ENCODE results near the gene TCL1A. TPM values are rescaled to one million over a fixed set of nuclear protein-coding genes. Genes with fewer than 3 reads are reported as not detected.

Gene TCL1A
- total RNA-seq, 1 experiment from 2014 or later = not detected

DNA sequence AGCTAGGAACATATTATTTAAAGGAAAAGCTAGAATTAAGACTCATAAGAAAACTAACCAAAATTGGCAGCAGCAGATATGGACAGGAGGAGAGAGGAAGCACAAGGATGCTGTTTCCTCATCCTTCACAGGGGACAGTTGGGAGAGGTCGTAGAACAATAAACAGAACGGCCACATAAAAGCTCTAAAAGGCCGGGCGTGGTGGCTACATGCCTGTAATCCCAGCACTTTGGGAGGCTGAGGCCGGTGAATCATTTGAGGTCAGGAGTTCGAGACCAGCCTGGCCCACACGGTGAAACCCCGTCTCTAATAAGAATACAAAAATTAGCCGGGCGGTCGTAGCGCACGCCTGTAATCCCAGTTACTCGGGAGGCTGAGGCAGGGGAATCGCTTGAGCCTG, 17.2 kb downstream of the TCL1A start:
- Histone ChIP-seq H3K27ac (no peak overlapping the region), H3K36me3 (no peaks in the 10 kb centered on the region), H3K27me3 (0 out of 2 replicates have a peak, but pooled peaks cover 3% of the 10 kb centered on the region), H3K4me3 (no peak overlapping the region), H3K4me1 (no peaks in the 10 kb centered on the region), H3K9me3 (replicated peaks) (no peaks in the 10 kb centered on the region)
- DNase-seq = no peak

DNA sequence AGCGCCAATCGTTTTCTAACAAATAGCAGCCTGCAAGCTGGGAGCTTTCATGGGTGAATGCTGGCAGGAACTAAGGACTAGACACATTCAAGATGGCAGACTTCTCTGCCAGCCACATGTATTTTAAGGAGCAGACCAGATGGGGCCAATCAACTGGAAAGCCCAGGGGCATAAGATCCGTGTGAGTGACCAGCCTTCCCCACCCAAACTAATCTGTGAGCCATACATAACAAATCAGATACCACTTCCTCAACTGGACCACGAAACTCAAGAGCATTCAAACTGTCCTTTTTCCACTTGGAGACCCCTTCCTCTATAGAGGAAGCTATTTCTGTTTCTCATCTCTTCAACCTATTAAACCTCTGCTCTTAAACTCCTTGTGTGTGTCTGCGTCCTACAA, 18.0 kb downstream of the TCL1A start:
- Histone ChIP-seq H3K4me1 (no peaks in the 10 kb centered on the region), H3K4me3 (no peak overlapping the region), H3K27ac (no peak overlapping the region), H3K36me3 (no peaks in the 10 kb centered on the region), H3K27me3 (0 out of 2 replicates have a peak, but pooled peaks cover 3% of the 10 kb centered on the region), H3K9me3 (replicated peaks) (no peaks in the 10 kb centered on the region)
- no peak for DNase-seq

DNA sequence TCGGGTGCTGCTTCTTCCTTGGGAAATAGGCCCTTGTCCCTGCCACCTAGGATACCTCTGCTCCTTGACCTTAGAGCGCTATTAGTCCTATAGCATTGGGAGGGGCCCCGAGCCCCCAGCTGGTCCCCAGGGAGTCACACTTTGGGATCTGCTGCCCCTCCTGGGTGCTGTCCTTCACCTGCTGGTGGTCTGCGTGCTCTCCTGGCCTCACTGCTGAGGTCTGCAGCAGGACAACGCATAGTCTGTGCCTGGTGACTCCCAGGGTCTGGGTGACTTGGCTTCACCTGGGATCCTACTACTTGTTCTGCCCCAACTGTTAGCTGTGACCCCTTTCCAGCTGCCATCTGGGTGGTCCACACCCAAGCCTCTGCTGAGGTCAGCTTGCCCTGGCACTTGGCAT, 18.9 kb downstream of the TCL1A start:
- DNase-seq = no peak
- 0 out of 2 replicates have a peak, but pooled peaks cover 3% of the 10 kb centered on the region for H3K27me3 ChIP-seq
- no peak overlapping the region for H3K4me3 ChIP-seq
- H3K4me1 ChIP-seq = no peaks in the 10 kb centered on the region
- H3K27ac ChIP-seq = no peak overlapping the region
- H3K9me3 ChIP-seq (replicated peaks) = no peaks in the 10 kb centered on the region
- no peaks in the 10 kb centered on the region for H3K36me3 ChIP-seq

DNA sequence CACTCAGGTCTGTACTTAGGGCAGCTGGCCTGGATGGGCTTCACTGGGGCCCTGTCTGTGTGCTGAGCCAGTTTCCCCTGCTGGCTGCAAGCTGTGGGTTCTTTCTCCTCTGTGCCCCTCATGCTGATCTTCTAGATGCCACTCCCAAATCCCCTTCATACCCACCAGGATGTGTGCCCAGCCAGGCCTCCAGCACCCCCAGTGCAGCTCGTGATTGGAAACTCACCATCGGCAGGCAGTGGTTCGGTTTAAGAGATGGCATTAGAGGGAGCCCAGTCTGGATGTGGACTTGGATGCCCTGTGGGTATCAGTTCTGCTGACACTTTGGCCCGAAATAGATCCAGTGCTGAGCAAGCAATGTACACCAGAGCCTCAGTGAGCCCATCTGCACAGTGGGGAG, 21.8 kb downstream of the TCL1A start:
- no peaks in the 10 kb centered on the region for H3K4me1 ChIP-seq
- no peak for DNase-seq
- no peak overlapping the region for H3K4me3 ChIP-seq
- no peaks in the 10 kb centered on the region for H3K9me3 ChIP-seq (replicated peaks)
- H3K36me3 ChIP-seq = no peaks in the 10 kb centered on the region
- no peak overlapping the region for H3K27ac ChIP-seq
- 0 out of 2 replicates have a peak, but pooled peaks cover 4% of the 10 kb centered on the region for H3K27me3 ChIP-seq

DNA sequence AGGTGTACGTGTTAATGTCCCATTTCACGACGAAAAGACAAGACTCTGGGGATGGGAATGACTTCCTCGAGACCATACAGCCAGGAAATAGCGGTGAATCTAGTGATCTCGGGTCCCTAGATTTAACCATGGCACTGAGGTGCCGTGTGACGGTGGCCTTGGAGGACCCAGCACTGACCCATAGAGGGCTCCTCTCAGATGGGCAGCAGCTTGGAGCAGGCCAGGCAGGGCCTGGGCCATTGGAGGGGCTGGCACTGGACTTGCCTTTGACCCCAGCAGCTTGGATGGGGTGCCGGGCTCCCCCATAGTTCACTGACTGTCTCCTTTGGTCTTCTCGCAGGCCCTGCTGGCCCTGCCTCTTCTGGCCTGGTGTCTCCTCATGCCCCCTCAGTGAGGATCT, 22.3 kb downstream of the TCL1A start:
- no peaks in the 10 kb centered on the region for H3K4me1 ChIP-seq
- H3K9me3 ChIP-seq (replicated peaks) = no peaks in the 10 kb centered on the region
- H3K4me3 ChIP-seq = no peak overlapping the region
- no peaks in the 10 kb centered on the region for H3K36me3 ChIP-seq
- no peak overlapping the region for H3K27ac ChIP-seq
- no peak for DNase-seq
- H3K27me3 ChIP-seq = 0 out of 2 replicates have a peak, but pooled peaks cover 4% of the 10 kb centered on the region

DNA sequence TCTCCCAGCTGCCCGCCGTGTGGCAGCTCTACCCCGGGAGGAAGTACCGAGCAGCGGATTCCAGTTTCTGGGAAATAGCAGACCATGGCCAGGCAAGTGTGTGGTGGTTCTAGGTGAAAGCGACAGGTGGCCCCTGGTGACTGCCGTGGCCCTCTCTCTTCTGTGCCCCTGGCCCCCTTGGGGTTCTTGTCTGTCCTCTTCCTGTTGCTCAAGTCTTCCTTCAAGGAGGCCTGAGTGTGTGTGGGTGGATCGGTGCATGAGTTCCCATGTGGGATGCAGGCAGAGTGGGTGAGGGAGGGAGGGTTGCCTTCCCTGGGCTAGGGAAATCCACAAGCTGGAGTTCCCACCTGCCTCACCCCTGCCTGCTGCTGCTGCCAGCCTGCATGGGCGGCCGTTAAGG, 23.1 kb downstream of the TCL1A start:
- Histone ChIP-seq H3K4me3 (no peak overlapping the region), H3K27me3 (0 out of 2 replicates have a peak, but pooled peaks cover 4% of the 10 kb centered on the region), H3K27ac (no peak overlapping the region), H3K9me3 (replicated peaks) (no peaks in the 10 kb centered on the region), H3K36me3 (no peaks in the 10 kb centered on the region), H3K4me1 (no peaks in the 10 kb centered on the region)
- DNase-seq = no peak

DNA sequence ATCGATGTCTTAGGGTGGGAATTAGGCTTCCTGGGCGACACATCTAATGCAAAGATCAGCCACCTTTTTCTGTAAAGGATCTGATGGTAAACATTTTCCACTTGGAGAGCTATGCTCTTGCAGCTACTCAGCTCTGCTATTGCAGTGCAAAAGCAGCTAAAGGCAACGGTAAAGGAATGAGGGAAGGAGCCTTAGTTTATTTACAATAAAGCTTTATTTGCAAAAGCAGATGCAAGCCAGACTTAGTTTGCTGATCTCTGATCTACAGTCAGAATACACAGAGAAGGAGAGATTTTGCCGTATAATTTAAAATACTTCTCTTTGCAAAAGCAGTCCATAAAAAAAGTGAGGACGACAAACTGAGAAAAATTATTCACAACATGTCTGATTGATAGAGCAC, 24.5 kb downstream of the TCL1A start:
- Histone ChIP-seq H3K36me3 (no peaks in the 10 kb centered on the region), H3K27me3 (0 out of 2 replicates have a peak, but pooled peaks cover 4% of the 10 kb centered on the region), H3K4me1 (no peaks in the 10 kb centered on the region), H3K27ac (no peak overlapping the region), H3K9me3 (replicated peaks) (no peaks in the 10 kb centered on the region), H3K4me3 (no peak overlapping the region)
- no peak for DNase-seq

DNA sequence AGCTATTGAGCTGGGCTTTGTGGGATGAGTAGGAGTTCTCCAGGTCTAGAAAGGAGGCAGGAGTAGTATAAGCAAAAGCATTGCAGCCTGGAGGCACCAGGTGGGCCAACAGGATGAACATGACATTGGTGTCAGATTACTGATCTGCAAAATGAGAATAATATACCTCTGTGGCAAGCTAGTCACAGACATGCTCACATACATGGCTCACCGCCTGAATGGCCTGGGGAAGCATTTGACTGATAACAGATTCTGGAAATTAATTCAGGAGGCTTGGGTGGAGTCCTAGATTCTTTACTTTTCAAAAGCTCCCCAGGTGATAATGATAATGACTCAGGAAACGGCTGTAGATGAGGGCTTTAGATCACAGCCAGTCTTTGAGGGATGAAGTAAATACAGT, 27.0 kb downstream of the TCL1A start:
- no peaks in the 10 kb centered on the region for H3K36me3 ChIP-seq
- DNase-seq = no peak
- H3K4me3 ChIP-seq = no peak overlapping the region
- H3K27me3 ChIP-seq = 0 out of 2 replicates have a peak, but pooled peaks cover 4% of the 10 kb centered on the region
- no peaks in the 10 kb centered on the region for H3K4me1 ChIP-seq
- no peaks in the 10 kb centered on the region for H3K9me3 ChIP-seq (replicated peaks)
- H3K27ac ChIP-seq = no peak overlapping the region

DNA sequence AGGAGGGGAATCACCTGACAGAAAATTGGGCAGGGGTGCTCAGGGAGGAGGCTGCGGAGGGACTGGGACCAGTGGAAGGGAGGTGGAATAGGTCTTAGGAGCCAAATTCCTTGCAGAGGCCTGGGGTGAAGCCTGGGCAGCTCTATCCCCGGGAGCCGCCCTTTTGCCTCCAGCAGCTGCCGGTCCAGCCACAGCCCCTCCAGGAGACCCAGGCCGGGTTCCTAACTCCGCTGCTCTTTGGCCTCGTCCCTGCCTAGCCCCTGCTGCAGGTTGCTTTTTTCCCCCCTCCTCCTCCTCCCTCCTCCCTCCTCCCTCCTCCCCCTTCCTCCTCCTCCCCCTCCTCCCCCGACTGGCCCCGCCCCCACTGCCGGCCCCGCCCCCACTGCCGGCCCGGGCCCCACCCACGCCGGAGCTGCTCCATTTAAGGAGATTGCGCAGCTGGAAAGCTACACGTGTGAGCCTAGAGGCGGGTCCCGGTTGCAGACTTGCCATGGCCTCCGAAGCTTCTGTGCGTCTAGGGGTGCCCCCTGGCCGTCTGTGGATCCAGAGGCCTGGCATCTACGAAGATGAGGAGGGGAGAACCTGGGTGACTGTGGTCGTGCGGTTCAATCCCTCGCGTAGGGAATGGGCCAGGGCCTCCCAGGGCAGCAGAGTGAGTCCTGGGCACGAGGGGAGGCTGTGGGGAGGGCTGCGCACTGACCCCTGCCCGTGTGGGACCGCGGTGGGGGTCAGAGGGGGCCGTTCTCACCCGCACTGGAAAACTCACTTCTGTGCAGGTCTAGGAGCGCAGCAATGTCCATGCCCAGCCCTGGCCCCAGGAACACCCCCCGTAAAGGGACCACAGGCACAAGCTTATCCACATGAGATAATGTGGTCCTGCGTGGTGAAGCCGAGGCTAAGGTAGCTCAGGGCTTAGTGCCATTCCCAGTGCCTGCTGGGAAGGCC, 27.7 kb downstream of the TCL1A start, which contains the start of gene TCL1B:
TSS of gene TCL1B (plus strand) at position 449 of the 945 bp plus-strand sequence. CDS start at position 491, 42 bp downstream.
- Histone ChIP-seq H3K27me3 (0 out of 2 replicates have a peak, but pooled peaks cover 4% of the 10 kb centered on the region), H3K4me3 (no peak within 1 kb of the TSS), H3K9me3 (replicated peaks) (no peaks in the 10 kb centered on the region), H3K27ac (no peak within 1 kb of the TSS), H3K4me1 (no peaks in the 10 kb centered on the region), H3K36me3 (no peaks in the 10 kb centered on the region)
- DNase-seq = no peak

DNA sequence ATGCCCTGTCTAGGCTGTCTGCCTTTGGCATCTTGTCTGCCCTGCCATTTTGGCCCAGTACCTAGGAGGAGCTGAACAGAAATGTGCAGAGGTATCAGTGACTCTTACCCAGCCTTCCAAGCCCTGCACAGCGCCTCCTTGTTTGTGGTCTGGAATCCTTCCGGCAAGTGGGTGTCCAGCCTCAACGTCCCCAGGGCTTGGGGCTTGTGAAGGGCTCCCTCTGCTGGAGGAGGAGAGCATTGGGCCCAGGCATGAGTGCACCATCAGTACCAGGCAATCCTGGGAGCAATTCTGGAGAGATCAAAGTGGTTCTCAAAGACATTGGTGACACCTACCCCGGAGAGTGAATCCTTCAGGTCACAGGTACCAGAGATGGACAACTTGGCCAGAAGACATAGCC, 30.1 kb downstream of the TCL1A start:
- H3K4me1 ChIP-seq = no peaks in the 10 kb centered on the region
- peak; percentile 16 to 49 for DNase-seq
- H3K4me3 ChIP-seq = no peak overlapping the region

DNA sequence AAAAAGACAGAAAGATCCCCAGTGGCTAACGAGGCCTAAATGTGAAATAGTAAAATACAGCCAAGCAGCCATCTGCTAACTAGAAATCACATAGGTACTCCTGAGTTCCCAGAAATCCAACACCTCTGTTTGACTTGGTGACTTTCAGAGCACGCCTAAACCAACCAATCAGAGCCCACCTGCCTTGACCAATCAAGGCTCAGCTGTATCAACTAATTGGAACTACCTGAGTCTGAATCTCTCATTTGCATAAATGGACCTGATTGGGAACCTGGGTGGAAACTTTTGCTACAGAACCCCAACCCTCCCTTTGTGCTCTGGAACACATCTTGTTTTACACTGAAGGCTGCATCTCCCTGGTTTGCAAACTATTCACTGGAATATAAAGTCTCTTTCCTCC, 32.8 kb downstream of the TCL1A start:
- DNase-seq = no peak
- no peaks in the 10 kb centered on the region for H3K4me1 ChIP-seq
- no peaks in the 10 kb centered on the region for H3K9me3 ChIP-seq (replicated peaks)
- no peaks in the 10 kb centered on the region for H3K27me3 ChIP-seq
- H3K27ac ChIP-seq = no peak overlapping the region
- H3K4me3 ChIP-seq = no peak overlapping the region
- no peaks in the 10 kb centered on the region for H3K36me3 ChIP-seq

More for the DNA sequence above, 30.1 kb downstream of the TCL1A start:
- Histone ChIP-seq H3K36me3 (no peaks in the 10 kb centered on the region), H3K27me3 (0 out of 2 replicates have a peak, but pooled peaks cover 4% of the 10 kb centered on the region), H3K27ac (no peak overlapping the region), H3K9me3 (replicated peaks) (no peaks in the 10 kb centered on the region)

DNA sequence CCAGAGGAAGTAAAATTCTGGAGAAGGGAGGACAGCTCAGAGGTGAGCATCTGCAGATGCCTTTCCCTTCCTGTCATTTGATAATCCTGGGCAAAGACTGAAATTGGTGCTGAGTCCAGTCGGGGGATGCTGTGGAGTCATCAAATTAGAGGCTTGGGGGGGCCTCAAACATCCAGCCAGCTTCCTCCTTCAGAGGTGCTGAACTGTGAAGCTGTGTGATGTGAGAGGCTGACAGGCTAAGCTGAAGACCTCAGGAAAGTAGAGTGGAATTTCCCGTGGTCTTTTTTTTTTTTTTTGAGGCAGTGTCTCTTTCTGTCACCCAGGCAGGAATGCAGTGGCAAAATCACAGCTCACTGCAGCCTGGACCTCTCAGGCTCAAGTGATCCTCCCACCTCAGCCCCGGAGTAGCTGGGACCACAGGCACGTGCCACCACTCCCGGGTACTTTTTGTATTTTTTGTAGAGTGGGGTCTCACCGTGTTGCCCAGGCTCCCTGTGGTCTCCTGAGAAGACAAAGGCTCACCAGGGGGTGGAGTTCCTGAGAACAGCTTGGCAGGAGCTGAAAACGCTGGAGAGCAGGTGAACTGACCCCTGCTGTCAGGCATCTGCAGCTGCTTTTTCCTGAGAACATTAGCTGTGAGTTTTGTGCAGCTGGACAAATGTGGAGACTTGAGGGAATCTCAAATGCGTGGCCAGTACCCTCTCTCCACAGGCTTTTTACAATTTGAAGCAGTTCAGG, 33.8 kb downstream of the TCL1A start:
- Histone ChIP-seq H3K27me3 (no peaks in the 10 kb centered on the region), H3K4me1 (no peaks in the 10 kb centered on the region), H3K9me3 (replicated peaks) (no peaks in the 10 kb centered on the region), H3K27ac (no peak overlapping the region), H3K4me3 (no peak overlapping the region), H3K36me3 (no peaks in the 10 kb centered on the region)
- DNase-seq = peak in 1 of 2 experiments; percentile 7

DNA sequence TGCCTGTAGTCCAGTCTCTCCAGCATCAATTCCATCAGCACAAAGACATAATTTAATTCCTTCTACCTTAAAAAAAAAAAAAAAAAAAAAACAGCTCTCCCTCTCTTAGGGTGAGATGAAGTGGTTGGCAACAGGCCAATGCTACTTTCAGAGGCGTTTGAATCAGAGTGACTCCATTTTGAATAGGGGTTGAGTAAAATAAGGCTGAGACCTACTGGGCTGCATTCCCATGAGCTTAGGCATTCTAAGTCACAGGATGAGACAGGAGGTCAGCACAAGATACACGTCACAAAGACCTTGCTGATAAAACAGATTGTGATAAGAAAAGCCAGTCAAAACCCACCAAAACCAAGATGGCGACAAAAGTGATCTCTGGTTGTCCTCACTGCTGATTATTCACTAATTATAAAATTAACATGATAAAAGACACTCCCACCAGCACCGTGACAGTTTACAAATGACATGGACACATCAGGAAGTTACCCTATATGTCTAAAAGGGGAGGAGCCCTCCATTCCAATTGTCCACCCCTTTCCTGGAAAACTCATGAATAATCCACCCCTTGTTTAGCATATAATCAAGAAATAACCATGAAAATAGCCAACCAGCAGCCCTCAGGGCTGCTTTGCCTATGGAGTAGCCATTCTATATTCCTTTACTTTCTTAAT, 34.6 kb downstream of the TCL1A start:
- Histone ChIP-seq H3K27me3 (no peaks in the 10 kb centered on the region), H3K4me1 (no peaks in the 10 kb centered on the region), H3K36me3 (no peaks in the 10 kb centered on the region), H3K4me3 (no peak overlapping the region), H3K27ac (no peak overlapping the region), H3K9me3 (replicated peaks) (no peaks in the 10 kb centered on the region)
- DNase-seq = no peak

DNA sequence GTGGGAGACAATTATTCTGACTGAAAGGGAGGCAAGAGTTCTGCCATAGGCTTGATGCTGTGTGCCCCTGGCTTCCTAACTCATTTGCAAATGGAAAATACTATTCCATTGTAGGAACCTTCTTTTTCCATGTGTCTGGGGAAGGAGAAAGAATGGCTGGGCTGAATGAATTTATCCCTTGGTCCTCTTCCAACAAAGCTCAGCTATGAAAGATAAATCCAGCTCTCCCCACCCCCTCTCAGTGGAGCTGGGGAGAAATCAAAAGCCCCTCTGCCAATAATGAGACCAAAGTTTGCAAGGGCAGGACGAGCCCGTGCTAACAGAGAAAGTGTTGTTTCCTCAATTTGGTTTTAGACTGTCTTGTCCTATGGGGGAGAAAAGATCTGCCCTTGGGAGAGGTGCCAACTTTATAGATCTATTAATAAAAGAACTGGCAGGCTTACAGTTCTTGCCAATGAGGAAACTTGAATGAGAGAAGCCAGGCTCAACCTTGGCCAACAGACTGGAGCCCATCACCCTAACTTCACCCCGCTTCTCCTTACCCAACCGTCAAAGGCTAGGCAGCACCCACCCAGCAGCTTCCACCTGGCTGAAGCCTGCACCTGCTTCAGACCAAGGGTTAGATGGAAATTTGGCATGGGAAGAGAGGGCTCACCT, 36.6 kb downstream of the TCL1A start:
- Histone ChIP-seq H3K4me1 (no peaks in the 10 kb centered on the region), H3K4me3 (no peak overlapping the region), H3K27ac (no peak overlapping the region), H3K36me3 (no peaks in the 10 kb centered on the region), H3K9me3 (replicated peaks) (no peaks in the 10 kb centered on the region), H3K27me3 (no peaks in the 10 kb centered on the region; the same call in 1 of the 2 replicates)
- no peak for DNase-seq

Measured in SJCRH30 (cell line).